NCI-H187 (cell line): ENCODE data around the gene ZSCAN5A.
"Not testable (repeated sequence)": the region's sequence is repeated elsewhere in the genome, so short reads cannot be mapped to it uniquely, and the experiment has no call there.

Source experiments
- DNase-seq, 2 experiments: peaks; one replicate each; lab custom pipeline; 2025; lab: John Stamatoyannopoulos, UW

Gene ZSCAN5A, protein sequence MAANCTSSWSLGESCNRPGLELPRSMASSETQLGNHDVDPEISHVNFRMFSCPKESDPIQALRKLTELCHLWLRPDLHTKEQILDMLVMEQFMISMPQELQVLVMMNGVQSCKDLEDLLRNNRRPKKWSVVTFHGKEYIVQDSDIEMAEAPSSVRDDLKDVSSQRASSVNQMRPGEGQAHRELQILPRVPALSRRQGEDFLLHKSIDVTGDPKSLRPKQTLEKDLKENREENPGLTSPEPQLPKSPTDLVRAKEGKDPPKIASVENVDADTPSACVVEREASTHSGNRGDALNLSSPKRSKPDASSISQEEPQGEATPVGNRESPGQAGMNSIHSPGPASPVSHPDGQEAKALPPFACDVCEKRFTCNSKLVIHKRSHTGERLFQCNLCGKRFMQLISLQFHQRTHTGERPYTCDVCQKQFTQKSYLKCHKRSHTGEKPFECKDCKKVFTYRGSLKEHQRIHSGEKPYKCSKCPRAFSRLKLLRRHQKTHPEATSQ

DNA sequence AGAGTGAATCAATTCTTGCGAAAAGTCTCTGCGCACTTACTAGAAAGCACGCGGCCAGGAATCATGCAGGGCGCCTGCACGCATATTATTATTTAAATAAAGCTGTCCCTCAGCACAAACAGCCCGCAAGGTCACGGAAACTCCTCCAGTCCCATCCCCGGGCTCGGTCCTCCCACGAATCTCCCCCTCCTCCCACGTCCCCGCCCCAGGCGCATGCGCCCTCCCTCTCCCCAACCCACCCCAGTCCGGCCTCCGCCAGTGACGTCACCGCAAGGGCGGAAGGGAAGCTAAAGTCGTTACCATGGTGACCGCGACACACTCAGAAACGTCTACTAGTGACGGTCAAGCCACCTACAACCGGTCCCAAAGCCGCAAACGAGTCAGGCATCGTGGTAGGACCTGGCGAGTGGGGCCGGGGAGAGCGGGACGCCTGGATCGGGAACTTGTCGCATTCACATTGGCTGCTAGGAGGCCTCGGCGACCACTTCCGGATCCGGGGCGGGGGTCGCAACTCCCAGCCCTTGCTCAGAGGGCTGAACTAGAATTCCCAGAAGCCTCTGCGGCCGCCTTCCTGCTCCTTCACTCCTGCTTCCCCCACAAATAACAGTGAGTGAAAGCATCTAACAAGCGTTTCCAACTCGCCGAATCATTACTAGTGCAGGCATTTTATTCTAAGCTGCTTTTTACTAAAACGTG, at the start of gene ZSCAN5A:
TSS of gene ZSCAN5A (minus strand) at position 459 of the 696 bp plus-strand sequence. CDS start 89,793 bp downstream, outside the sequence.
- peak; percentile 94 to 99 for DNase-seq

DNA sequence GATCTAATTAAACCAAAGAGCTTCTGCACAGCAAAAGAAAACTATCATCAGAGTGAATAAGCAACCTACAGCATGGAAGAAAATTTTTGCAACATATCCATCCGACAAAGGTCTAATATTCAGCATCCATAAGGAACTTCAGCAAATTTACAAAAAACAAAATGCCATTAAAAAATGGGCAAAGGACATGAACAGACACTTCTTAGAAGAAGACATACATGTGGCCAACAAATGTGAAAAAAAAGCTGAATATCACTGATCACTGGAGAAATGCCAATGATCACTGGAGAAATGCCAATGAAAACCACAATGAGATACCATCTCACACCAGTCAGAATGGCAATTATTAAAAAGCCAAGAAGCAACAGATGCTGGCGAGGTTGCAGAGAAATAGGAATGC, 46.2 kb upstream of the ZSCAN5A start:
- no peak for DNase-seq

DNA sequence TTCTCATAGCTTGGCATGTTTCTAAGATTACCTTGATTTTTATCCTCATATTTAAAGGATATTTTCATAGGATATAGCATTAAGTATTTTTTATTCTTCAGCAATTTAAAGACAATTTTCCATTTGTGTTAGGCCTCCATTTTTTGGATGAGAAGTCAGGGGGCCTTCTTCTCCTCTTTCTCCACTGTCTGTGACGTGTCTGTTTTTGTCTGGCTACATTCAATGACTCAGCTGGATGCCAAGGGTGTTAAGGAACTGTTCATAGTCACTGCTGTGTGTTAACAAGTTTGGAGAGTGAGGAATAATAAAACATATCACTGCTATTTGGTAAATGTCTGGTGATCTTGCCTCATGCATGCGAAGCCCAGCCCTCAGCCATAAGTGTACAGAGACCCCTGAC, 42.3 kb upstream of the ZSCAN5A start:
- no peak for DNase-seq

DNA sequence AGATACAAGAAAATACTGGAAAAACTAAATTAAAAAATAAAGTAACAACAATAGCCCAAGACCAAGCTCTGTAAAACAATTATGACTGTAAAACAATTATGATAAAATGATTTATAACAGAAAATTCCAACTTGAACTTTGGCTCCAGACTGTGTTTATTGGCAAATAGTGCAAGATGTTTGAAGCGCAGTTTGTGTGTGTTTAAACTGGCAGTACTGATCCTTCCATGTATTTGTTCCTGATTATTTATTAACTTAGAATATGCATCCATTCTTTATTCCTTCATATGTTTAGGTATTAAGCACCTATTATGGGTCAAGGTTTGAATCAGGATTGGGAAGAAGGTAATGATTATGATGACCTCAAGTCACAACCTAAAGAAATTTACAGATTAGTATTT, 40.9 kb upstream of the ZSCAN5A start:
- DNase-seq, result no peak

GRCh38 chr19:56351208-56351607, 36.6 kb upstream of the ZSCAN5A start:
- no peak for DNase-seq

DNA sequence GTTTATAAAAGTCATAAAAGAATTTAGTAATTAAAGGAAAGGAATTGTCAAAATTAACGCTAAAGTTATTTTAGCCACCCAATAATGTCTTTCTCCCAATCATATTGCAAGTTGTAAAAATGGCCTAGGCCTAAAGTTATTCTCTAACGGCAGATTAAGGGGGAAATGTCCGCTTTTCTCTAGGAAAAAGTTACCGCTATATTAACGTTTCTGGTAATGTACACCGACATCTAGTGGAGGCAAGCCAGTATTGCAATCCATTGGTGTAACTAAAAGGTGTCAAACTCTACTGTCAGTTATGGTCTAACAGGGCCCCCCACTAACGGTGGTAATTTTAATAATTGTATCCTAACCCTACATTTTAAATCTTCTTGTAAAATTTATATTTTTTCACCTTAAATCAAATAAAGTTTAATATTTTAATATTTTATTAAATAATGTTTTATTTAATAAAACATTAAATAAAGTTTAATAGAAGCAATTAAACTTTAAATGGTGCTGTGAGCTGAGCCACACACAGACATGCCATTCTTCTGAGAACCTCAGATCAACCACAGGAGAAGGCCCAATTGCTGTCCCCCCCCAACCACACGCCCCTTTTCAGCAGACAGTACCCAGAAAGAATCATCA, 35.9 kb upstream of the ZSCAN5A start:
- no peak for DNase-seq

DNA sequence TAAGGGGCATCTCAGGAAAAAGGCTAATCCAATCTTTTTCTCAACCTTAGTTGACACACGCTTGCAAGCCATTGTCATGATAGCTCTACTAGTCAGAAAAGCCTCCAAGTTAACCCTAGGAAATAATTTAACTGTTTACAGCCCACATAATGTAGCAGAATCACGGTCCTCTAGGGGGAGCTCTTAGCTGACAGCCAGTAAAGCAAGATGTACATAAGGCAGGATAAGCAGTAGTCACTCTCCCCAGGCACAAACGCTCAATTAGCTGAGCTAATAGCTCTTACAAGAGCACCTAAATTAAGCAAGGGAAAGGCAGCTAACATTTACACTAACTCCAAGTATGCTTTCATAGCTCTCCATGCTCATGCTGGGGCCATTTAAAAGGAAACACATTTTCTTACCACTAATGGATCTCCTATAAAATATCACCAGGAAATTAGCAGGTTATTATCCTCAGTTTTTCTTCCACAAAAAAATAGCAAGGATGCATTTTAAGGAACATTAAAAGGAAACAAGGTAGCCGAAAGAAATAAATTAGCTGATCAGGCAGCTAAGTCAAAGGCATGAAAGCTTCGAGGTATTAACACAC, 33.7 kb upstream of the ZSCAN5A start:
- no peak for DNase-seq

GRCh38 chr19:56347163-56347778, 32.6 kb upstream of the ZSCAN5A start:
- DNase-seq, result no peak

GRCh38 chr19:56341948-56342347, 27.3 kb upstream of the ZSCAN5A start:
- DNase-seq, result no peak

- not testable (repeated sequence) for DNase-seq
Observed at GRCh38 chr19:56339031-56339430, 24.4 kb upstream of the ZSCAN5A start.

- DNase-seq, result not testable (repeated sequence)
Observed at GRCh38 chr19:56337077-56337476, 22.4 kb upstream of the ZSCAN5A start.

GRCh38 chr19:56335371-56335770, 20.7 kb upstream of the ZSCAN5A start:
- DNase-seq, result not testable (repeated sequence)

DNA sequence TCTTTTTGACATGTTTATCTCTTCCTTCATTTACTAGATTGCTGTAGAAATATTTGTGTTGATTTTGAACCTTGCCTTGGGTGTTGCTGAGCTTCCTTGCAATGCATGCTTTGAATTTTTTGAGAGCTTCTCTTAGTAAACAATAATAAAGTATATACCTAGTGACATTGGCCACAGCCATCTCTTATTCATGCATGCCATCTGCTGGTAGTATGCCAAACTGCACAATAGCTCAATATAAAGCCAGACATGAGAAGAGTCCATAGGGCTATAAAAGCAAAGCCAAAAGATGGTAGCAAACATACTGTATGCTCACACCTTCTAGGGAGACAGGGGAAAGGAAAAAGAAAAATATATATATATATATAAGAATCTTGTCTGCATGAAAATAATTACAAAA, 18.9 kb upstream of the ZSCAN5A start:
- no peak for DNase-seq

- DNase-seq, result no peak
Observed at GRCh38 chr19:56332695-56333094, 18.1 kb upstream of the ZSCAN5A start.

DNA sequence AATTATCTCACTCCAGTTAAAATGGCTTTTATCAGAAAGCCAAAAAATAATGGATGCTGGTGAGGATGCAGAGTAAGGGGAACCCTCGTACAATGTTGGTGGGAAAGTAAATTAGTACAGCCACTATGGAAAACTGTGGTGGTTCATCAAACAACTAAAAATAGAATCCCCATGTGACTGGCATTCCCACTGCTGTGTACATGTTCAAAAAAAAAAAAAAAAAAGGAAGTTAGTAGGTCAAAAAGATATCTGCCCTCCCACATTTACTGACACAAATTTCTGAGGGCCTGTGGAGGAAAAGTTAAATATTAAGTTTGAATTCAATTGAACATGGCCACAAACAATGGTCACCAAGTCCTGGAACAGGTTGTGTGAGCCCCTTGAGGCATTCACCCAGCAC, 9.8 kb upstream of the ZSCAN5A start:
- DNase-seq, result no peak

DNA sequence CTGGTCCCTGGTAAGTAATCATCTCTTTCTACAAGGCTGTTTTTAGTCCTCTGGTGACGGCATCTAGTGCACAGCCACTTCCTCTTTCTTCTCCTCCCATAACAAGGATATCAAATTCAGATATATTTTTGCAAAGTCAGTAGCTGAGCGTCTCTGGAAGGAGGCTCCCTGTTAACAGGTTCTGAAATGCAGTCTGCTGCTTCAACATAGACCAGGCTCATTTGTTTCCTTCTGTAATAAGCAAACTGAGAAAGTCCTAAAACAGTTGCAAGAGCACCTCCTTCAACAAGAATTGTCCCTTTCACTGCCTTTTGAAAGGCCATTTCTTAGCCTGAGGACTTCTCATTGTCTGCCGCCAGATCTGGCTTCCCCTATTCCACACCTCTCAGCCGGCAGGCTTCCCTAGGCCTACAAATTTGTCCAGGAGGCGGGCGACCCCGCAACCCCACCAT, 7.4 kb upstream of the ZSCAN5A start:
- DNase-seq, result no peak

DNA sequence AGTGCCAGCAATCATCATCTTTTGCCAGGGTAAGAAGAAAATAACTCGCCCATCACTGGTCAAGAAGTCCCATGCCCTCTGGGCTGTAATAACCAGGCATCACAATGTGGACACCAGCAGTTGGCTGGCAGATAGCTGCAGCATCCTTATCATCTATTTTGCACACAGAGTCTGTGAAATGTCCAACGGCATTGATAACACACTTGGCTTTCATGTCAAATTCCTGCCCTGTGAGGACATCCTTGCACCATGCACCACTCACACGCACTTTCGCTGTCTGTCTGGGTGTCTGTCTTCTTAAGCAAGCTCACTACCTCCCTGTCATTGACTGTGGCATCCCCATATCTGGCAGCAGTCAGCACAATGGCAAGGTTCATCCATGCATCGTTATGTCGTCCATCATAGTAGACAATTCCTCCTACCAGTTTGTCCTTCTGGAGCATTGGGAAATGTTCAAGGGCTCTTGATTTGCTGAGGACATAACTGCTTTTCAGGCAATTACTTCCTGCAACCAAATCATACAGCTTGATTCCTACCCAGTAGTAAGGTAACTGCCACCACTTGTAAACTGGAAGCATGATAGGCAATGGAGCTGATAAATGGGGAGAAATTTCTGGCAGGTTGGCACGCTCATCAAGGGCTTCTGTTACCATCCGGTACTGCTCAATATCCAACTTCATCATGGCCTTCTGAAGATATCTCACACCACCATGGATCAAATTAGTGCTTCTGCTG, 6.8 kb upstream of the ZSCAN5A start:
- no peak for DNase-seq

DNA sequence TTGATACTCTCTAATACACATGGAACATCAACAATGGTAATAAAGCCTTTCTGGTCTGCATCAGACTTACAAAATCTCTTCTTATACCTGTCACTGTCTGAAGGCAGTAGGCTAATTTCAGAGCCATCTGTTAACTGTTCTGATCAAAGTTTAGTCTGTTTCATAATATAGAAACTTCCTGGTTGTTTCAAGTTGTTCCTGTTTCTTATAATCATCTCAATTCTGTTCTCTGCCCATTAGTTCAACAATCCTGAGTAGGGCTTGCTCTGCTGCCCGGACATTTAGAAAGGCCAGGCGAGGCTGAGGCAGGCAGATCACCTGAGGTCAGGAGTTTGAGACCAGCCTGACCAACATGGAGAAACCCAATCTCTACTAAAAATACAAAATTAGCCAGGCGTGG, 5.4 kb upstream of the ZSCAN5A start:
- no peak for DNase-seq

DNA sequence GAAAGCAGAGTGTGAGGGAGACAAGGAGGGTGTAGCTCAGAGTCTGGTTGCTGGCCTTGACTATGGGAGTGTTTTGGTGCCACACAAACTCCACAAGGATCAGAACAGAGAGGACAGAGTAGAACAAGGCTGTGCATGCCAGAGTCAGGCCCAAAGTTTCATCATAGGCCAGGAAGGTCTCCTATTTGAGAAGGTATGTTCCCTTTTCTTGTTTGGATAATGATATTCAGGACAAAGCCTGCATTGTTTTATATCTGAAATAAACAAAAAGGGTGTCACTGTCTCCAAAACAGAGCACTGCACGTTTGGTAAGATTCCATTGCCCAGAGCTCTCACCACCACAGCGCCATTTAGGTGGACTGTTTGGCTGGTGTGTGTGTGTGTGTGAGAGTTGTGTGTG, 3.1 kb upstream of the ZSCAN5A start:
- DNase-seq, result no peak

- no peak for DNase-seq
Observed at GRCh38 chr19:56316728-56317127, 2.1 kb upstream of the ZSCAN5A start.
